ENCODE measurements around the gene PTCH1.

Gene PTCH1

GRCh38 chr9:95406121-95406520, 110.7 kb downstream of the PTCH1 start:
- DNase-seq (ENCODE audit: low read depth in 2 of 2) = no peak

- no peak for DNase-seq (ENCODE audit: low read depth in 2 of 2)
Observed at GRCh38 chr9:95399261-95399660, 117.5 kb downstream of the PTCH1 start.
